GM20431 (cell line): ENCODE results near the gene LMAN1L.

ENCODE experiments used
- in situ Hi-C: fragments of 300-500 bp; cut with MseI, MboI; formaldehyde crosslinking; loops from one replicate; pipeline ENCODE4 v1.15.0; 2020; ENCODE audit warnings: low sequenced_read_pairs; ENCODE audit not compliant: unreplicated experiment

The LMAN1L gene

DNA sequence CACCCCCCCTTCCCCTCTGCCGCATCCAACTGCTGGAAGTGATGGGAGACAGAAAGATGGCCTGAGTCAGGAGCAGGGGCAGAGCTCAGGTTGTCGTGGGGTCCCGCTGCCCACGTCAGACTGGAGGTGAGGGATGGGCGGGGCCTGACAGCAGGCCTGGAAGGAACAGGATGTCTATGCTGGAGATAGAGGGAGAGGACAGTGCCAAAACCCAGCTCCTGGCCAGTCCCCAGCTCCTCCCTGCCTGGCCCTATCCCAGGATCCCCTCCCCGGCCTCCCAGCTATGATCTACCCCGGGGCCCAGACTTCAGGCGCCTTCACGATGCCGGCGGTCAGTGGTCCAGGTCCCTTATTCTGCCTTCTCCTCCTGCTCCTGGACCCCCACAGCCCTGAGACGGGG is at the start of gene LMAN1L:
TSS of gene LMAN1L (plus strand) at position 303 of the 400 bp plus-strand sequence. CDS start at position 323, 20 bp downstream.
- in situ Hi-C loops = no loop called here

GRCh38 chr15:74763416-74763815 is 49.2 kb upstream of the LMAN1L start:
- in situ Hi-C loops = loop anchor here (10.0 to 25.0 kb wide), 3 partner anchors 71 to 401 kb away; partner anchors contain the start of gene CYP11A1

GRCh38 chr15:74767167-74768098 is 45.2 kb upstream of the LMAN1L start:
- in situ Hi-C loops = loop anchor here (10.0 to 25.0 kb wide), 3 partner anchors 67 to 405 kb away; partner anchors contain the start of gene CYP11A1

- in situ Hi-C loops = loop anchor here (10.0 to 25.0 kb wide), 3 partner anchors 67 to 406 kb away; partner anchors contain the start of gene CYP11A1
Observed at GRCh38 chr15:74768099-74768770, 44.4 kb upstream of the LMAN1L start.

DNA sequence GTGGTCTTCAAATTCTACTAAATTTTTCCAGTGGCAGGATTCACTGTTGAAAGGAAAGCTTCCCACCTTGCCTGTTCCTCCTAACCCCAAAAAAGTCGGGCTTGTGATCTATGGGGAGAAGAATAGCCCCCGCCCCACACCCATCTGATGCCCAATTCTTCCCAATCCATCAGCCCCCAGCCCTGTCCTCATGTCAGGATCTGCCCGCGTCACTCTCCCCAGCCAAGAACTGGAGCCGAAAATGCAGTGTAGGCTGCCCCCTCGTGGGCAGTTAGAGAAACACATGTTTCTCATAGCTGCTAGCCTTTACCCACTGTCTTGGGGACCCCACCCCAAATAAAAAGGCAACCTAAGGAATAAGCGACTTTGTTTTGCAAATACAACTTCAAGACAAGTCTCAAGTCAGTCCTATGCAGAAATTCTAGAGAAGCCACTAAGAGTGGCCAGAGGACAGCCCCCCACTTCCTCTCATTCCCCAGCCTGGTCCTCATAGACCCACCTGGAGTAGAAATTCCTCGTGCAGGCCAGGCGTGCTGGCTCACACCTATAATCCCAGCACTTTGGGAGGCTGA is 43.8 kb upstream of the LMAN1L start:
- in situ Hi-C loops = loop anchor here (10.0 to 25.0 kb wide), 3 partner anchors 66 to 407 kb away; partner anchors contain the start of gene CYP11A1

- in situ Hi-C loops = loop anchor here (10.0 to 25.0 kb wide), 3 partner anchors 65 to 407 kb away; partner anchors contain the start of gene CYP11A1
Observed at GRCh38 chr15:74769463-74770025, 43.1 kb upstream of the LMAN1L start.

GRCh38 chr15:74770211-74770903 is 42.3 kb upstream of the LMAN1L start:
- in situ Hi-C loops = loop anchor here (25.0 kb wide), 1 partner anchor 408 kb away; the partner anchor contains the start of gene CYP11A1

DNA sequence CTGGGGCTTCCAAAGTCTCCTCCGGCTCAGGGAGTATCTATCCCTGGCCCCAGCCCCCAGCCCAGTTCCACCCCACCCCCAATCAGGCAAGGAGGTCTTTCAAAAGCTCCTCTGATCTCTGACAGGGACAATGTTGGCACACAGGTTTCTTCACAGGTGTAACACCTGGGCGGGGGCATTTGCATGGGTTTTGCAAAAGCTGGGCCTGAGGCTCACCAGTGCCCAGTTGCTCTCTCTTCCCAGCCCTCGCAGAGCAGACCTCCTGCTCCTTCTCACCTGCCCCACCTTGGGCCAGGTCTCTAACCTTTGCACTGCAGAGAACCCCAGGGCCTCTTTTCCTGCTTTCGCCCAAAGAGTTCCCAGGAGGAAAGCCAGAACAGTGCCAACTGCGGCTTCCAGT is 39.3 kb upstream of the LMAN1L start:
- in situ Hi-C loops = loop anchor here (25.0 kb wide), 1 partner anchor 411 kb away; the partner anchor contains the start of gene CYP11A1

- in situ Hi-C loops = loop anchor here (25.0 kb wide), 1 partner anchor 411 kb away; the partner anchor contains the start of gene CYP11A1
Observed at GRCh38 chr15:74773731-74774252, 38.8 kb upstream of the LMAN1L start.

GRCh38 chr15:74775132-74775562 is 37.5 kb upstream of the LMAN1L start:
- in situ Hi-C loops = no loop called here

- in situ Hi-C loops = no loop called here
Observed at GRCh38 chr15:74775894-74776293, 36.7 kb upstream of the LMAN1L start.

GRCh38 chr15:74776821-74777768 is 35.5 kb upstream of the LMAN1L start:
- in situ Hi-C loops = no loop called here

GRCh38 chr15:74777769-74778598 is 34.7 kb upstream of the LMAN1L start:
- in situ Hi-C loops = no loop called here

GRCh38 chr15:74778599-74778970 is 34.0 kb upstream of the LMAN1L start:
- in situ Hi-C loops = no loop called here

DNA sequence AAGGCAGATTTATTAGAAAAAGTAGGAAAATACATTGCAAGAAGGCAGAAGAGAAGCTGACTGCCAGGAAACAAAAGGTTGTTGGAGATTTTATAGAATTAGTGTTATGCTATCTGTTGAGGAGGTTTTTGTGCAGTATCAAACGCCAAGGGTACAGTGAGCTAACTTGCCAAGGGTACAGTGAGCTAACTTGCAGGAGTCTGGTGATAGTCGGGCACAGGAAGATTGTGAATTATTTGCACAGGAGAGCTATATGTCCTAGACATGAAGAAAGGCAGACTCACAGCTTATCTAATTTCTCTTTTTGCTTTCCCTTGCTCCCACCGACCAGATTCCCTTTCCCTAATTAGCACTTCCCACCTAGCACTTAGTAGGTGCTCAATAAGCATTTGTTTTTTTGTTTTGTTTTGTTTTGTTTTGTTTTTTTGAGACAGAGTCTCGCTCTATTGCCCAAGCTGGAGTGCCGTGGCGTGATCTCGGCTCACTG is 33.4 kb upstream of the LMAN1L start:
- in situ Hi-C loops = no loop called here

DNA sequence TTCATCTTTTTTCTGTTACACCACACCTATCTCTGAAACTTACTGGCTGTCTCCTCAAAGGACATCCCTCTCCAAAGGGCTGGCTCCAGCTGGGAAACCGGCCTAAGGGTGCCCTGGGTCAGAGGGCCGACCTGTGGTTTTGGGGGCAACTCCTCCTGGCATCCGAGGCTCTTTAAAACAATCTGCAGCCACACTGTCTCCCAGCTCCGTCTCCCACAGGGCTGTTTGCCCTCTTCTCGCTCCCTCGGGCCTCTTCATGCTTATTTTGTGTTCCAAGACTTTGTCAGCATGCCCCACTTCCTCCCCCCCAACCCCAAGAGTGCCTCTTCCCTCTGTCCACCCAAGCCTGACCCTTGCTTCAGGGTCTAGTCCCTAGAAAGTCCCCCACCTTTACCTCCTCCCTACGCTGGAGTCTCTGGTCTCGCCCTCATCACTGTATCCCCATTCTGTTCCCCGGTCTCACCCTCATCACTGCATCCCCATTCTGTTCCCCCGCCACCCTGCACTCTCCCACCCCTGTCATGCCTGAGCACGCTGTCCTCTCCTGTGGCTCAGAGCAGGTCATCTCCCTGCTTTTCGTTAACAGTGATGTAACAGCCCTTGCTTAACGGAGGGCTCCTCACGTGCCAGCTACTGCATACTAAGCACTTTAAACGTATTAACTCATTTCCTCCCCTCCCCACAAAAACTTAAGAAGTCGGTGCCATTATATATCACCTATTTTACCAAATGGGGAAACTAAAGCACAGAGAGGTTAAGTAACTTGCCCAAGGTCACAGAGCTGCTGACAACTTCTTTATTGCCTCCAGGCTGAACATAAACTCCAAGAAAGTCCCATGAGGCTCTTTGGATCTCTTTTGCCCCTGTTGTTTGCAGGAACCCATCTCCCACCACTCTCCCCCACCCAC is 31.9 kb upstream of the LMAN1L start:
- in situ Hi-C loops = no loop called here
